HG03520 (cell line): ENCODE measurements around the gene CCDC85C.

Experiments
- ATAC-seq: cut with Tn5 transposase; IDR thresholded peaks from one replicate; pipeline ENCODE4 v1.9.1; 2021; ENCODE audit warnings: mild to moderate bottlenecking, moderate library complexity; ENCODE audit not compliant: unreplicated experiment

Gene CCDC85C

DNA sequence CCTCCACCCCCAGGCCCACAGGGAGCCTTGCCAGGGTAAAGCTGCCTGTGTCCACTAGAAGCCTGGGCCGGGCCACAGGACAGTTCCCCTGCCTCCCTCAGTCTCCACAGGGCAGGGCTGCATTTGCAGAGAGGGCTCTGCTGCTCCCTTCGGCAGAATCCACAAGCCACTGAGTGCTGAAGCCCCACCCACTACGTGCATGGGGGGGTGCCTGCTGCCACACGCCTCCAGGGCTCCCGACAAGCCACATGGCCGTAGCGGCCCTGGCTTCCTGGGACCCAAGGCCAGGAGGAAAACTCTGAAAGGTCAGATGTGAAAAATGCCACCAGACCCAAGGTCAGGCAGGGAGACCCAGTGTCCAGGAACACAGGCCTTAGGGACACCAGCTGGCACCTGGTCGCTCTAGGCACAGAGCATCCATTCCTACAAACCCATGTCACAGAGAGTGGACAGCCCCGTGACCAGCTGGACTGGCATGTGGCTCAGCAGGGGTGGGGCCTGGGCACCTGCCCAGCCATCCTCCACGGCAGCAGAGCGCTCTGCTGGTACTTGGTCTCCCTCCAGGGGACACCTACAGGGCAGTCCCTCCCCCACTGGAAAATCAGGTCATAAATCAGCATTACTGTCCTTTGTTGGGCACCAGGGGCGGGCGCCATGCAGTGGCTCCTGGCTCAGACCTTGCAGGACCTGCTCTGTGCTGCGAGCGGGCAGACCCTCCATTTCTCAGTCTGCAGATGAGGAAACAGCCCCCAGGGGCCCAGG, 42.9 kb downstream of the CCDC85C start:
- no peak for ATAC-seq

DNA sequence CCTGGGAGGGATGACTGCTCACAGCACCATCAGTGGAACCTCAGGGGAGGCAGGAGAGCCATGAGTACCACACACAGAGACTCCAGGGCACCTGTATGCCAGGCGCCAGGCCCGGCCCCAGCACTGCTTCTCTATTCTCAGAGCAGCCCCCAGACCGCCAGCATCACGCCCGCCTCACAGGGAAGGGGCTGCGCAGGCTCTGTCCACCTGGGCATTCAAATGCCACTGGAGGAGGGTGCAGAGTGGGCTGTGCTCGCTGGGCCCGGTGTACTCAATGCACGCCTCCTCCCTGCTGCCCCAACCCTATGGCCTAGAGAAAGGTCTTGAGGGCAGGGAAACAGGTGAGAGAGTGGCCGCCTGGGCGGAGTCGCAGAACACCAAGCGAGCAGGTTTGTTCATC, 43.6 kb downstream of the CCDC85C start:
- no peak for ATAC-seq

DNA sequence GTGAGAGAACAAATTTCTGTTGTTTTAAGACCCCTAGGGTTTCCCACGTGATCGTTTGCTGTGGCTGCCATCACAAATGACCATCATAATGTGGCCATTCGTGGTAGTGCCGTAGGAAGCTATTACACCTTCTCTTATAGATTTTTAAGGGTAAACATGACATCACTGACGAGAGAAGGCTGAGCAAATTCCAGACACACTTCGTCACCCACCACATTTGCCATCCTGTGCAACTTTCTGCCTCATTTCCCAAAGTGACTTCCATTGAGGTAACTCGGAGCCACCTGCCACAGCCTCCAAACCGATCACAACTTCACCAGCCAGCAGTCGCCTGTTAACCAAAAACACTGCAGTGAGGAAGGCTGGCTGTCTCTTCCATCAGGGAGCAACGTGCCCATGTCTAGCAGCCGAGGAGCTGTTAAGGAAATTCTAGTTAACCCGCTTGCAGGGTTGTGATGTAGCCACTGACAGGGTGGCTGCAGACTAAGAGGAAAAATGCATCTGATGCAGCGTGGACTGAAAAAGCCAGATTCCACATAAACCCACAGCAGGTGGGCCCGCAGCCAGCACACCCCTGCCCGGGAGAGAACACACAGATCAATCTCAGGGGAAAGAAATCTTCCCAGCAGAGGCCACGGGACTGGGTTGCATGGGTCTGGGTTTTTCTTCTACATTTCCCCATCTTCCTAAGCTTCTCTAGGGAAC, 44.6 kb downstream of the CCDC85C start:
- no peak for ATAC-seq

DNA sequence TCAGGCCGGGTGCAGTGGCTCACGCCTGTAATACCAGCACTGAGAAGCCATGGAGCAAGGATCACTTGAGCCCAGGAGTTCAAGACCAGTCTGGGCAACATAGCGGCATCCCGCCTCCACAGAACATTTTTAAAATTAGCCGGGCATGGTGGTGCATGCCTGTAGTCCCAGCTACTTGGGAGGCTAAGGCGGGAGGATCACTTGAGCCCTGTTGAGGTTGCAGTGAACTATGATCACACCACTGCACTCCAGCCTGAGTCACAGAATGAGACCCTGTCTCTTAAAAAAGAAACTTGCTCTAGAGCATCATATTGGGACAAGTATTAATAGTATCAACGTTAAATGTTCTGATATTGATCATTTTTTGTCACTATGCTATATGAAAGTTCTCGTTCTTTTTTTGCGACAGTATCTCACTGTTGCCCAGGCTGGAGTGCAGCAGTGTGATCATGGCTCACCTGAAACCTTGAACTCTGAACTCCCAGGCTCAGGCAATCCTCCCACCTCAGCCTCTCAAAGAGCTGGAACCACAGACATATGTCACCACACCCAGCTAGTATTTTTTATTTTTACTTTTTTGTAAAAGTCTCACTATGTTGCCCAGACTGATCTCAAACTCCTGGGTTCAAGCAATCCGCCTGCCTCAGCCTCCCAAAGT, 47.7 kb downstream of the CCDC85C start:
- ATAC-seq: no peak

GRCh38 chr14:99554757-99555531, 49.1 kb downstream of the CCDC85C start:
- no peak for ATAC-seq

GRCh38 chr14:99554184-99554583, 49.8 kb downstream of the CCDC85C start:
- ATAC-seq: no peak

DNA sequence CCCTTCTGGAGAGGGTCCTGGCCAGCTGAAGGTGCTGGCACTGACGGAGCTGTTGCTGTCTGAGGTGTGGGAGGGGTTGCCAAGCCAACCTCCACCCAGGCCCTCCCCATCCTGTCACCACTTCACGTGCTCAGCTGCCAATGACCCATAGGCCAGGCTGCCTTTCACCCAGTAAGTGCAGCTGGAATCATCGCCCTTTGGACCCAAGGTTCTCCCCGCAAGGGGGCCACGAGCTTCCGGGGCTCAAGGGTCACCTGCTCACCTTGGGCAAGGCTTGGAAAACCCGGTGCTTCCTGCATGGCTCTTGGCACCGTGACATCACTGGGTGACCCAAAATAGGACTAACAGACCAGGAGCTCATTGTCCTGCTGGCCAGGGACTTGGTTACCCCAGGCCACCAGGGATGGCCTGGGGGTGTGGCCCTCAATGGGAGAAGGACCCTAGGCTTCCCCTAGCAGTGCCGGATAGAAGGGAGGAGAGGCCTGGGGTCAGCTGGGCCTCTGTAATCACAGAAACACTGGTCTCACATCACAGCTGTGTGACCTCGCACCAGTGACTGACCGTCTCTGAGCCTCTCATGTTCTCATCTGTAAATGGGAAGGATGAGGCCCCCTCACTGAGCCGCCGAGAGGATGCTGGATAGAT, 51.3 kb downstream of the CCDC85C start:
- no peak for ATAC-seq

DNA sequence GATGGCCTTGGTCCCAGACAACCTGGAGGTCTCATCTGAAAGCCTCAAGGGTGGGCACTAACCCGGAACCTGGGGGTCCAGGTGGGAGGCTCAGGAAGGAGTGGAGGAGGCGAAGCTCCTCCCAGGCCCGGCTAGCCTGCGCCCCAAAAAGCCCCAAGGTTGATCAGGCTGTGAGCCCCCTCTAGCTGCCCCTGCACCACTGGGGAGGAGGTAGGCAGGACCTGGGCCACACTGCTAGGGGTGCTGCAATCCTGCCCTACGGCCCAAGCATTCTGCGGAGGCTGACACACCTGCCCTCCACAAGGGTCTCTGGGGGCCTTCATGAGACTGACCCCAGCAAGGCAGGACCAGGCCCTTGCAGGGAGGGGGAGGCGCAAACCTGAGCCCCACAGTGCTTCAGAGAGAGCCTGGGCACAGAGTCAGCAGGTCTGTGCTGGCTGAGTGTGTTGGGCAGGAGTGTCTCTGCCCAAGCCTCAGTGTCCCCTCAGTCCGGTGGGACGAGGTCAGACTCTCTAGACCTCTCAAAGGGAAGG, 51.9 kb downstream of the CCDC85C start:
- ATAC-seq: no peak

- no peak for ATAC-seq
These were observed 52.7 kb downstream of the CCDC85C start for GRCh38 chr14:99551034-99551922.

DNA sequence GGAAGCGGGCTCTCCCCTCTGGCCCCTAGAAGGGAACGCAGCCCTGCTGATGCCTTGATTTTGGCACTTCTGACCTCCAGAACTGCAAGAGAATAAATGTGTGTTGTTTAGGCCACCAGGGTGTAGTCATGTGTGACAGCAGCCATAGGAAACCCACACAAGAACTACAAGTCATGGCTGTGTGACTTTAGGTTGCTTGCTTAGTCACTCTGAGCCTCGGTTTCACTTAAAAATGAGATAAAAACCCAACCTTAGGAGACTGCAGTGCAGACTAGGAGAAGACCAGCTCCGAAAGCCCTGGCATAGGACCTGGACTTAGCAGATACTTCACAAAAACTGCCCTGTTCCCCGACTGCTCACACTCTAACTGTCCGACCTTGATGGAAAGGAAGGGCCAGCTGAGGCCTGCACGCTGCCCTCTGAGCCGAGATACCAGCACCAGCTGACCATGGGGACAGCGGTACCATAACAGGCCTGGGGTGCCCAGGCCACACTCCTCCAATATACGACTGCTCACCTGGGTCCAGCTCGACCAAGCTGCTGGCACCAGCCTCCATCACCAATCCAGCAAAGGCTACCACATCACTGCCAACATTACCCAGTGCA, 53.5 kb downstream of the CCDC85C start:
- ATAC-seq: no peak

DNA sequence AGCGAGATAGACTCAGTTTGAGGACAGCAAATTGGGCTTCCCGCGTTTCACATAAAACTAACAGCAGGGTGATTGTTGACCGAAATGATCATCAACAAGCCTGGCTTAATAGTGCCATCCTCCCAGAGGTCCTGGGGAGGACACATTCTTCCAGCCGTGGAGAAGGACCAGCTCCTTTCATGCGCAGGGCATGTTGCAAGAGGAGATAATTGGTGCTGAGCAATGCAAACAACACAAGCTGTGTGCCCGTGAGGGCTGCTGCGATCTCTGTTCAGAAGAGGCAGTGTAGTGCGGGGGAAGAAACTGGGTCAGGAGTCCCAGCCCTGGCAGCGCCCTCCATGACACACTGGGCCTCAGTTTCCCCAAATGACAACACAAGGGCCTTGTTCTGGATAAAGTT, 54.3 kb downstream of the CCDC85C start:
- no peak for ATAC-seq

- no peak for ATAC-seq
These were observed 55.0 kb downstream of the CCDC85C start for GRCh38 chr14:99548871-99549515.

DNA sequence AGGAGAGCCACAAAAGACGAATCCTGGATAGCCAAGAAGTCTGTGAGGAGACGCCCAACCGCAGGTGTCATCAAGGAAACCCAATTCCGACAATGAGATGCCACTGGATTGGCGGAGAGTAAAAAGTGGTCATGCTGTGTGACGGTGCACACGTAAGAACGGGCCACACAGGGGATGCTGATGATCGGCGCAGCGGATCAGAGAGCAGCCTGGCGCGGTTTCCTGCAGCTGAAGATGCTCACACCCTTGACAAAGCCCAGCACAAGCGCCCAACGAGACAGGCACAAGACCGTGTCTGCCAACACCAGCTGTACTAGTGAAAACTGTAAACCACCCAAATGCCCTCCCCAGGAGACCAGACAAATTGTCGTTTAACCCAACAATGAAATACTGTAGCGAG, 55.8 kb downstream of the CCDC85C start:
- ATAC-seq: no peak

DNA sequence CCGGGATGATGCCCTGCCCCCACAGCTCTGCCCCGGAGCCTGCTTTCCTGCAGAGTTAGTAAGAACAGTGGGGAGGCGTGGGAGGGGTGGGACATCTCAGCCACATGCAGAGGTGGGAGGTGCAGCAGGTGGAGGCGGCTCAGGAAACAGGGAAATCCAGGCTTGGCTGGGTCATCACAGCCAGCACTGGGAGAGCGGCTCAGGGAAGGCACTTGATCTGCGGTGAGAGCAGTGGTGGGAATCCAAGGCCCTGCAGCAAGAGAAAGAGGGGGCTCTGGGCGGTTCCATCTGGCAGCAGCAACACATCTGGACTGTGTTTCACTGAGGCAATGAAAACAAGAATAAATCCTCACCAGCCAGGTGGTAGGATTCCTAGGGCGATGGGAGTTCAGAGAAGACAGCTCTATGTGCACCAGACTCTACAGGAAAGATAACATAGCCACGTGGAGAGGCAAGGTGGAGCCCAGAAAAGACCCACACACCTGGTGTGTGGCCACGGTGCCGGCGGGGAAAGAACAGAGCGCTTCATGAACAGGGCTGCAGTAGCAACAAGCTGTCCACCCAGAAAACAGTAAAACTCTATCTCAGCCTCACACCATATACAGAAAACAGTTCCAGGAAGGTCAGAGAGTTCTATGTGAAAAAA, 57.6 kb downstream of the CCDC85C start:
- no peak for ATAC-seq

- no peak for ATAC-seq
These were observed 58.4 kb downstream of the CCDC85C start for GRCh38 chr14:99545586-99545985.

- no peak for ATAC-seq
These were observed 59.0 kb downstream of the CCDC85C start for GRCh38 chr14:99544991-99545390.

GRCh38 chr14:99543985-99544384, 60.0 kb downstream of the CCDC85C start:
- ATAC-seq: no peak

GRCh38 chr14:99543370-99543769, 60.6 kb downstream of the CCDC85C start:
- ATAC-seq: no peak
